ENCODE data around the gene NHLH1. TPM values are rescaled to one million over a fixed set of nuclear protein-coding genes. Genes with fewer than 3 reads are reported as not detected.

Gene NHLH1
- total RNA-seq, 1 experiment from 2014 or later, result 1.6 TPM

- H3K4me1 Mint-ChIP-seq (ENCODE audit: low read depth, unreplicated experiment), result peaks cover 15% of the 10 kb centered on the region
- no peak for DNase-seq
- H3K27me3 Mint-ChIP-seq (ENCODE audit: unreplicated experiment), result no peaks in the 10 kb centered on the region
- BruUV-seq (replicated peaks), result no TSS peak
- H3K36me3 Mint-ChIP-seq (ENCODE audit: insufficient read depth, unreplicated experiment), result peaks cover 73% of the 10 kb centered on the region
- no peak overlapping the region for H3K27ac Mint-ChIP-seq (ENCODE audit: unreplicated experiment)
- H3K9me3 Mint-ChIP-seq (ENCODE audit: low read depth, unreplicated experiment), result no peaks in the 10 kb centered on the region
- intact Hi-C loops (cut with micrococcal nuclease; ENCODE audit: unreplicated experiment), result no loop called here
- CTCF ChIA-PET, result no interaction called here
- no peak for TF ChIP-seq CTCF (IDR thresholded peaks at IDR 0.05; ENCODE audit: unreplicated experiment)
- H3K4me3 Mint-ChIP-seq (ENCODE audit: low read depth, unreplicated experiment), result no peak overlapping the region
Measured at GRCh38 chr1:160340146-160340545, 26.7 kb upstream of the NHLH1 start.

GRCh38 chr1:160340866-160341265 is 26.0 kb upstream of the NHLH1 start:
- H3K4me3 Mint-ChIP-seq (ENCODE audit: low read depth, unreplicated experiment), result peak overlapping the region; percentile 31
- no peaks in the 10 kb centered on the region for H3K9me3 Mint-ChIP-seq (ENCODE audit: low read depth, unreplicated experiment)
- H3K27ac Mint-ChIP-seq (ENCODE audit: unreplicated experiment), result no peak overlapping the region
- intact Hi-C loops (cut with micrococcal nuclease; ENCODE audit: unreplicated experiment), result no loop called here
- no TSS peak for BruUV-seq (replicated peaks)
- no peak for DNase-seq
- CTCF ChIA-PET, result no interaction called here
- no peaks in the 10 kb centered on the region for H3K27me3 Mint-ChIP-seq (ENCODE audit: unreplicated experiment)
- peaks cover 67% of the 10 kb centered on the region for H3K36me3 Mint-ChIP-seq (ENCODE audit: insufficient read depth, unreplicated experiment)
- H3K4me1 Mint-ChIP-seq (ENCODE audit: low read depth, unreplicated experiment), result peaks cover 15% of the 10 kb centered on the region
- TF ChIP-seq CTCF (IDR thresholded peaks at IDR 0.05; ENCODE audit: unreplicated experiment), result no peak

- no TSS peak for BruUV-seq (replicated peaks)
- Mint-ChIP-seq H3K9me3 (ENCODE audit: low read depth, unreplicated experiment) (no peaks in the 10 kb centered on the region), H3K27me3 (ENCODE audit: unreplicated experiment) (no peaks in the 10 kb centered on the region), H3K27ac (ENCODE audit: unreplicated experiment) (peak overlapping the region; percentile 96), H3K4me1 (ENCODE audit: low read depth, unreplicated experiment) (peaks cover 15% of the 10 kb centered on the region), H3K4me3 (ENCODE audit: low read depth, unreplicated experiment) (peak overlapping the region; percentile 87), H3K36me3 (ENCODE audit: insufficient read depth, unreplicated experiment) (peaks cover 61% of the 10 kb centered on the region)
- no peak for DNase-seq
- TF ChIP-seq CTCF (IDR thresholded peaks at IDR 0.05; ENCODE audit: unreplicated experiment), result no peak
- CTCF ChIA-PET, result interaction anchor here (1.2 kb wide), 1 partner anchor 34 kb away, joined by 6 read pairs; no protein-coding TSS in a partner anchor
- intact Hi-C loops (cut with micrococcal nuclease; ENCODE audit: unreplicated experiment), result no loop called here
Measured at GRCh38 chr1:160342526-160342925, 24.3 kb upstream of the NHLH1 start.

- CTCF ChIA-PET, result interaction anchor here (0.6 to 0.7 kb wide), 2 partner anchors 226 to 231 kb away, joined by 4 to 8 read pairs; no protein-coding TSS in a partner anchor
- BruUV-seq (replicated peaks), result no TSS peak
Measured at GRCh38 chr1:160342953-160343869, 23.7 kb upstream of the NHLH1 start, which contains the start of the genes COPA and NCSTN. COPA (minus strand) TSS chr1:160343250; CDS start chr1:160343170, 80 bp downstream. NCSTN (plus strand) TSS chr1:160343383; CDS start chr1:160343397, 14 bp downstream.

More at GRCh38 chr1:160342953-160343869, 23.7 kb upstream of the NHLH1 start, which contains the start of the genes COPA and NCSTN:
- peaks cover 56% of the 10 kb centered on the region for H3K36me3 Mint-ChIP-seq (ENCODE audit: insufficient read depth, unreplicated experiment)
- peak within 1 kb of the TSS; percentile 87 for H3K4me3 Mint-ChIP-seq (ENCODE audit: low read depth, unreplicated experiment)
- no peak for TF ChIP-seq CTCF (IDR thresholded peaks at IDR 0.05; ENCODE audit: unreplicated experiment)
- peak within 1 kb of the TSS; percentile 96 for H3K27ac Mint-ChIP-seq (ENCODE audit: unreplicated experiment)
- no peaks in the 10 kb centered on the region for H3K27me3 Mint-ChIP-seq (ENCODE audit: unreplicated experiment)
- peak; percentile 94 for DNase-seq
- intact Hi-C loops (cut with micrococcal nuclease; ENCODE audit: unreplicated experiment), result no loop called here
- peaks cover 15% of the 10 kb centered on the region for H3K4me1 Mint-ChIP-seq (ENCODE audit: low read depth, unreplicated experiment)
- no peaks in the 10 kb centered on the region for H3K9me3 Mint-ChIP-seq (ENCODE audit: low read depth, unreplicated experiment)
